ENCODE data around the gene INSRR. TPM values are rescaled to one million over a fixed set of nuclear protein-coding genes. Genes with fewer than 3 reads are reported as not detected.

Gene INSRR
- total RNA-seq, 1 experiment from 2014 or later: 0.11 TPM

DNA sequence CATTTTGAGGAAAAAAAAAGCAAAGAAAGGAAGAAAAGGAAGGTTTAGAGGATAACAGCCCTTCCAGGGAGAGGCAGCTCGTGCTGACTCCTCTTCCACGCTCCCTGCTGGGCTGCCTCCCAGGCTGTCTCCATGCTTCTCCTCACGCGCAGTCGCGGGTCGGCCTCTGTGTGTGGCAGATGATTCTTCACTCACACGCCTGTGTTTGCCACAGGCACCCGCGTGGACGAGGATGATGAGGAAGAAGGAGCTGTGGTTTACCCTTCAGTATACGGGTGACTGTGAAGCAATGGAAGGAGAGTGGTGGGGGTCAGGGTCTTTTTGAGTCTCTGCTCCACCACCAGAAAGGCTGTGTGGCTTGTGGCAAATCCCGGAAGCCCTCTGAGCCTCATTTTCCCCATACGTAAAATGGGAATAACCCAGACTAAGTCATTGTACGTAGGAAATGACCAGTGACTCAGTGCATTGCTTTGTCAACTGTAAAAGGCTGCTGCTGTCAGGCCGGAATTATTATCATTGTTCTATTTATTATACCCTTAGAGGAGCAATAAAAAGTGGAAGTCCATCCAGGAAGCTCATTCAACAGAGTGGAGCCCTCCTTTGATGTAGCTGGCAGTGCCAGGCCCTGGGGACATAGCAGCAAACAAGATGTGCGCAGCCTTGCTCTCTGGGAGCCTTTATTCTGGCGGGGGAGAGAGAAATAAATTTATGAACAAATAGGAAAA lies 30.4 kb downstream of the INSRR start:
- Mint-ChIP-seq H3K4me1 (no peaks in the 10 kb centered on the region), H3K4me3 (no peak overlapping the region), H3K27me3 (ENCODE audit: low read depth) (peaks cover 49% of the 10 kb centered on the region), H3K36me3 (no peaks in the 10 kb centered on the region), H3K27ac (no peak overlapping the region), H3K9me3 (no peaks in the 10 kb centered on the region)
- ChIA-PET POLR2A (no interaction called here), CTCF (interaction anchor here (1.0 to 5.6 kb wide), 4 partner anchors 10 to 103 kb away, joined by 3 to 24 read pairs (median 6); partner anchors contain the start of genes INSRR and NTRK1)
- ATAC-seq (no peak), DNase-seq (ENCODE audit: low spot score) (no peak)
- TF ChIP-seq, protein P1, sequence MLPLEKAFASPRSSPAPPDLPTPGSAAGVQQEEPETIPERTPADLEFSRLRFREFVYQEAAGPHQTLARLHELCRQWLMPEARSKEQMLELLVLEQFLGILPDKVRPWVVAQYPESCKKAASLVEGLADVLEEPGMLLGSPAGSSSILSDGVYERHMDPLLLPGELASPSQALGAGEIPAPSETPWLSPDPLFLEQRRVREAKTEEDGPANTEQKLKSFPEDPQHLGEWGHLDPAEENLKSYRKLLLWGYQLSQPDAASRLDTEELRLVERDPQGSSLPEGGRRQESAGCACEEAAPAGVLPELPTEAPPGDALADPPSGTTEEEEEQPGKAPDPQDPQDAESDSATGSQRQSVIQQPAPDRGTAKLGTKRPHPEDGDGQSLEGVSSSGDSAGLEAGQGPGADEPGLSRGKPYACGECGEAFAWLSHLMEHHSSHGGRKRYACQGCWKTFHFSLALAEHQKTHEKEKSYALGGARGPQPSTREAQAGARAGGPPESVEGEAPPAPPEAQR (CRISPR knock-in tag; IDR thresholded peaks at IDR 0.05): no peak
- TF ChIP-seq CREB1 (CRISPR knock-in tag; IDR thresholded peaks at IDR 0.05): no peak

GRCh38 chr1:156826630-156827029 lies 32.3 kb downstream of the INSRR start:
- H3K9me3 Mint-ChIP-seq: no peaks in the 10 kb centered on the region
- H3K4me3 Mint-ChIP-seq: no peak overlapping the region
- H3K27me3 Mint-ChIP-seq (ENCODE audit: low read depth): peaks cover 52% of the 10 kb centered on the region
- CTCF ChIA-PET: interaction anchor here (0.9 to 5.6 kb wide), 4 partner anchors 12 to 138 kb away, joined by 3 to 24 read pairs (median 3); no protein-coding TSS in a partner anchor
- H3K27ac Mint-ChIP-seq: no peak overlapping the region
- no peak for DNase-seq (ENCODE audit: low spot score)
- no peaks in the 10 kb centered on the region for H3K36me3 Mint-ChIP-seq
- no peak for TF ChIP-seq ERG (CRISPR knock-in tag; IDR thresholded peaks at IDR 0.05)
- TF ChIP-seq ZNF138 (CRISPR knock-in tag; conservative IDR thresholded peaks at IDR 0.05): no peak
- no peak for TF ChIP-seq IRF2 (CRISPR knock-in tag; IDR thresholded peaks at IDR 0.05; ENCODE audit: borderline replicate concordance, low read depth)
- no peak for TF ChIP-seq ESRRA (CRISPR knock-in tag; IDR thresholded peaks at IDR 0.05; ENCODE audit: borderline replicate concordance)
- TF ChIP-seq ATF1 (CRISPR knock-in tag; IDR thresholded peaks at IDR 0.05): no peak
- TF ChIP-seq KAT7 (CRISPR knock-in tag; IDR thresholded peaks at IDR 0.05; ENCODE audit: borderline replicate concordance): no peak
- TF ChIP-seq, protein P2, sequence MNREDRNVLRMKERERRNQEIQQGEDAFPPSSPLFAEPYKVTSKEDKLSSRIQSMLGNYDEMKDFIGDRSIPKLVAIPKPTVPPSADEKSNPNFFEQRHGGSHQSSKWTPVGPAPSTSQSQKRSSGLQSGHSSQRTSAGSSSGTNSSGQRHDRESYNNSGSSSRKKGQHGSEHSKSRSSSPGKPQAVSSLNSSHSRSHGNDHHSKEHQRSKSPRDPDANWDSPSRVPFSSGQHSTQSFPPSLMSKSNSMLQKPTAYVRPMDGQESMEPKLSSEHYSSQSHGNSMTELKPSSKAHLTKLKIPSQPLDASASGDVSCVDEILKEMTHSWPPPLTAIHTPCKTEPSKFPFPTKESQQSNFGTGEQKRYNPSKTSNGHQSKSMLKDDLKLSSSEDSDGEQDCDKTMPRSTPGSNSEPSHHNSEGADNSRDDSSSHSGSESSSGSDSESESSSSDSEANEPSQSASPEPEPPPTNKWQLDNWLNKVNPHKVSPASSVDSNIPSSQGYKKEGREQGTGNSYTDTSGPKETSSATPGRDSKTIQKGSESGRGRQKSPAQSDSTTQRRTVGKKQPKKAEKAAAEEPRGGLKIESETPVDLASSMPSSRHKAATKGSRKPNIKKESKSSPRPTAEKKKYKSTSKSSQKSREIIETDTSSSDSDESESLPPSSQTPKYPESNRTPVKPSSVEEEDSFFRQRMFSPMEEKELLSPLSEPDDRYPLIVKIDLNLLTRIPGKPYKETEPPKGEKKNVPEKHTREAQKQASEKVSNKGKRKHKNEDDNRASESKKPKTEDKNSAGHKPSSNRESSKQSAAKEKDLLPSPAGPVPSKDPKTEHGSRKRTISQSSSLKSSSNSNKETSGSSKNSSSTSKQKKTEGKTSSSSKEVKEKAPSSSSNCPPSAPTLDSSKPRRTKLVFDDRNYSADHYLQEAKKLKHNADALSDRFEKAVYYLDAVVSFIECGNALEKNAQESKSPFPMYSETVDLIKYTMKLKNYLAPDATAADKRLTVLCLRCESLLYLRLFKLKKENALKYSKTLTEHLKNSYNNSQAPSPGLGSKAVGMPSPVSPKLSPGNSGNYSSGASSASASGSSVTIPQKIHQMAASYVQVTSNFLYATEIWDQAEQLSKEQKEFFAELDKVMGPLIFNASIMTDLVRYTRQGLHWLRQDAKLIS (CRISPR knock-in tag; IDR thresholded peaks at IDR 0.05; ENCODE audit: borderline replicate concordance): no peak
- TF ChIP-seq EMX1 (CRISPR knock-in tag; IDR thresholded peaks at IDR 0.05): no peak
- TF ChIP-seq, protein P3, sequence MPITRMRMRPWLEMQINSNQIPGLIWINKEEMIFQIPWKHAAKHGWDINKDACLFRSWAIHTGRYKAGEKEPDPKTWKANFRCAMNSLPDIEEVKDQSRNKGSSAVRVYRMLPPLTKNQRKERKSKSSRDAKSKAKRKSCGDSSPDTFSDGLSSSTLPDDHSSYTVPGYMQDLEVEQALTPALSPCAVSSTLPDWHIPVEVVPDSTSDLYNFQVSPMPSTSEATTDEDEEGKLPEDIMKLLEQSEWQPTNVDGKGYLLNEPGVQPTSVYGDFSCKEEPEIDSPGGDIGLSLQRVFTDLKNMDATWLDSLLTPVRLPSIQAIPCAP (CRISPR knock-in tag; IDR thresholded peaks at IDR 0.05): no peak
- TF ChIP-seq ZNF263 (CRISPR knock-in tag; IDR thresholded peaks at IDR 0.05; ENCODE audit: low read depth): no peak
- TF ChIP-seq NFATC4 (CRISPR knock-in tag; IDR thresholded peaks at IDR 0.05): no peak
- TF ChIP-seq OVOL2 (CRISPR knock-in tag; IDR thresholded peaks at IDR 0.05; ENCODE audit: borderline replicate concordance): no peak
- no peak for TF ChIP-seq FOXJ3 (CRISPR knock-in tag; IDR thresholded peaks at IDR 0.05; ENCODE audit: borderline replicate concordance)
- TF ChIP-seq, protein P4, sequence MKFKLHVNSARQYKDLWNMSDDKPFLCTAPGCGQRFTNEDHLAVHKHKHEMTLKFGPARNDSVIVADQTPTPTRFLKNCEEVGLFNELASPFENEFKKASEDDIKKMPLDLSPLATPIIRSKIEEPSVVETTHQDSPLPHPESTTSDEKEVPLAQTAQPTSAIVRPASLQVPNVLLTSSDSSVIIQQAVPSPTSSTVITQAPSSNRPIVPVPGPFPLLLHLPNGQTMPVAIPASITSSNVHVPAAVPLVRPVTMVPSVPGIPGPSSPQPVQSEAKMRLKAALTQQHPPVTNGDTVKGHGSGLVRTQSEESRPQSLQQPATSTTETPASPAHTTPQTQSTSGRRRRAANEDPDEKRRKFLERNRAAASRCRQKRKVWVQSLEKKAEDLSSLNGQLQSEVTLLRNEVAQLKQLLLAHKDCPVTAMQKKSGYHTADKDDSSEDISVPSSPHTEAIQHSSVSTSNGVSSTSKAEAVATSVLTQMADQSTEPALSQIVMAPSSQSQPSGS (CRISPR knock-in tag; IDR thresholded peaks at IDR 0.05; ENCODE audit: borderline replicate concordance, low read depth): no peak
- no peaks in the 10 kb centered on the region for H3K4me1 Mint-ChIP-seq
- ATAC-seq: no peak
- POLR2A ChIA-PET: no interaction called here
